Neuron (in vitro differentiated cells): Measurements from ENCODE around the gene TANGO2.

Experiments used
- H2AFZ ChIP-seq: one replicate; pipeline ENCODE4 v1.6.1; 2013; ENCODE audit warnings: low read depth, mild to moderate bottlenecking, inconsistent platforms, low read length, moderate library complexity
- H3K27me3 ChIP-seq: one replicate; pipeline ENCODE4 v1.6.1; 2013; ENCODE audit warnings: low read length; ENCODE audit not compliant: insufficient read depth
- H3K36me3 ChIP-seq: one replicate; pipeline ENCODE4 v1.6.1; 2013; ENCODE audit warnings: low read length; ENCODE audit not compliant: insufficient read depth
- H3K4me1 ChIP-seq: one replicate; pipeline ENCODE4 v1.6.1; 2013; ENCODE audit warnings: low read length; ENCODE audit not compliant: insufficient read depth
- H3K4me3 ChIP-seq: 2 replicates; pipeline ENCODE4 v1.5.1; 2013; ENCODE audit warnings: mild to moderate bottlenecking, low read length, moderate library complexity
- H3K9me3 ChIP-seq: one replicate; pipeline ENCODE4 v1.6.1; 2013; ENCODE audit warnings: low read length

Gene TANGO2

GRCh38 chr22:20051927-20052308 is 31.0 kb downstream of the TANGO2 start:
- Histone ChIP-seq H2AFZ (no peak overlapping the region), H3K27me3 (no peaks in the 10 kb centered on the region), H3K4me1 (no peaks in the 10 kb centered on the region), H3K36me3 (peaks cover 13% of the 10 kb centered on the region), H3K4me3 (no peak overlapping the region), H3K9me3 (peaks cover 3% of the 10 kb centered on the region)

GRCh38 chr22:20052309-20053259 is 31.7 kb downstream of the TANGO2 start:
- Histone ChIP-seq H3K27me3 (no peaks in the 10 kb centered on the region), H3K4me1 (no peaks in the 10 kb centered on the region), H3K36me3 (peaks cover 13% of the 10 kb centered on the region), H3K9me3 (peaks cover 3% of the 10 kb centered on the region), H3K4me3 (no peak overlapping the region), H2AFZ (no peak overlapping the region)

GRCh38 chr22:20053407-20054033 is 32.6 kb downstream of the TANGO2 start:
- H3K4me3 ChIP-seq: no peak overlapping the region
- peaks cover 13% of the 10 kb centered on the region for H3K36me3 ChIP-seq

GRCh38 chr22:20054034-20054427 is 33.1 kb downstream of the TANGO2 start:
- no peak overlapping the region for H2AFZ ChIP-seq
- no peaks in the 10 kb centered on the region for H3K27me3 ChIP-seq
- H3K36me3 ChIP-seq: peaks cover 13% of the 10 kb centered on the region
- H3K9me3 ChIP-seq: peaks cover 2% of the 10 kb centered on the region
- peaks cover 5% of the 10 kb centered on the region for H3K4me1 ChIP-seq
- no peak overlapping the region for H3K4me3 ChIP-seq

More at GRCh38 chr22:20053407-20054033, 32.6 kb downstream of the TANGO2 start:
- H2AFZ ChIP-seq: no peak overlapping the region
- peaks cover 1% of the 10 kb centered on the region for H3K4me1 ChIP-seq
- no peaks in the 10 kb centered on the region for H3K27me3 ChIP-seq
- peaks cover 3% of the 10 kb centered on the region for H3K9me3 ChIP-seq

- Histone ChIP-seq H3K9me3 (no peaks in the 10 kb centered on the region), H3K27me3 (no peaks in the 10 kb centered on the region), H3K36me3 (peaks cover 13% of the 10 kb centered on the region), H2AFZ (no peak overlapping the region), H3K4me1 (peaks cover 5% of the 10 kb centered on the region), H3K4me3 (no peak overlapping the region)
Measured at GRCh38 chr22:20054485-20054884, 33.6 kb downstream of the TANGO2 start.

- Histone ChIP-seq H3K4me1 (peaks cover 5% of the 10 kb centered on the region), H3K4me3 (no peak overlapping the region)
Measured at GRCh38 chr22:20055144-20055543, 34.2 kb downstream of the TANGO2 start.

GRCh38 chr22:20055654-20056053 is 34.7 kb downstream of the TANGO2 start:
- peaks cover 5% of the 10 kb centered on the region for H3K4me1 ChIP-seq

More at GRCh38 chr22:20055144-20055543, 34.2 kb downstream of the TANGO2 start:
- H3K27me3 ChIP-seq: no peaks in the 10 kb centered on the region
- H3K36me3 ChIP-seq: peaks cover 13% of the 10 kb centered on the region
- H3K9me3 ChIP-seq: no peaks in the 10 kb centered on the region
- H2AFZ ChIP-seq: no peak overlapping the region

GRCh38 chr22:20056161-20056560 is 35.3 kb downstream of the TANGO2 start:
- H3K27me3 ChIP-seq: no peaks in the 10 kb centered on the region
- peaks cover 17% of the 10 kb centered on the region for H3K36me3 ChIP-seq
- no peaks in the 10 kb centered on the region for H3K9me3 ChIP-seq
- peaks cover 5% of the 10 kb centered on the region for H3K4me1 ChIP-seq
- H2AFZ ChIP-seq: no peak overlapping the region
- H3K4me3 ChIP-seq: no peak overlapping the region

More at GRCh38 chr22:20055654-20056053, 34.7 kb downstream of the TANGO2 start:
- Histone ChIP-seq H3K9me3 (no peaks in the 10 kb centered on the region), H2AFZ (no peak overlapping the region), H3K4me3 (no peak overlapping the region), H3K36me3 (peaks cover 13% of the 10 kb centered on the region), H3K27me3 (no peaks in the 10 kb centered on the region)

GRCh38 chr22:20056696-20057386 is 35.9 kb downstream of the TANGO2 start:
- Histone ChIP-seq H3K36me3 (peaks cover 21% of the 10 kb centered on the region), H3K4me3 (no peak overlapping the region), H3K9me3 (no peaks in the 10 kb centered on the region), H2AFZ (no peak overlapping the region), H3K27me3 (no peaks in the 10 kb centered on the region), H3K4me1 (peaks cover 5% of the 10 kb centered on the region)

GRCh38 chr22:20057596-20058268 is 36.8 kb downstream of the TANGO2 start:
- Histone ChIP-seq H3K4me3 (no peak overlapping the region), H2AFZ (no peak overlapping the region), H3K36me3 (peaks cover 22% of the 10 kb centered on the region), H3K9me3 (no peaks in the 10 kb centered on the region), H3K4me1 (peaks cover 5% of the 10 kb centered on the region), H3K27me3 (no peaks in the 10 kb centered on the region)

GRCh38 chr22:20058989-20059770 is 38.3 kb downstream of the TANGO2 start:
- peaks cover 19% of the 10 kb centered on the region for H3K36me3 ChIP-seq
- no peaks in the 10 kb centered on the region for H3K27me3 ChIP-seq
- no peak overlapping the region for H2AFZ ChIP-seq
- no peak overlapping the region for H3K4me3 ChIP-seq
- H3K9me3 ChIP-seq: no peaks in the 10 kb centered on the region
- peaks cover 5% of the 10 kb centered on the region for H3K4me1 ChIP-seq
